CD4-positive, alpha-beta memory T cell (primary cell): ENCODE results near the gene CDC42BPG. TPM values are rescaled to one million over a fixed set of nuclear protein-coding genes. Genes with fewer than 3 reads are reported as not detected.

Experiments used
- CTCF ChIA-PET: fragments of 350-600 bp; sonication (Branson Sonifier 250); formaldehyde crosslinking; loops from one replicate; lab custom pipeline; 2021; ENCODE audit warnings: inconsistent platforms; ENCODE audit not compliant: partially characterized antibody; lab: Charles Lee
- POLR2A ChIA-PET: fragments of 350-600 bp; sonication (Branson Sonifier 250); formaldehyde crosslinking; loops from one replicate; lab custom pipeline; 2021; ENCODE audit not compliant: partially characterized antibody; lab: Charles Lee
- DNase-seq, 5 donors: peaks; one replicate each; pipeline versions ENCODE4 v3.0.0 to v3.0.0-alpha.2; 2020 to 2022; ENCODE audit warnings: mixed read lengths in 1 of 5
- H3K27ac ChIP-seq: one replicate; pipeline ENCODE4 v1.7.0; 2013; ENCODE audit warnings: low read depth, low read length
- H3K27me3 ChIP-seq: 2 replicates; pipeline ENCODE4 v1.7.0; 2013; ENCODE audit warnings: mild to moderate bottlenecking, low read length, moderate library complexity; ENCODE audit not compliant: insufficient read depth
- H3K36me3 ChIP-seq: 2 replicates; pipeline ENCODE4 v1.7.0; 2013; ENCODE audit warnings: mild to moderate bottlenecking, low read length, moderate library complexity; ENCODE audit not compliant: insufficient read depth
- H3K4me1 ChIP-seq: 2 replicates; pipeline ENCODE4 v1.7.0; 2013; ENCODE audit warnings: mild to moderate bottlenecking, low read length, moderate library complexity; ENCODE audit not compliant: insufficient read depth
- H3K4me3 ChIP-seq, 2 donors: one replicate each; pipeline ENCODE4 v1.7.0; 2013; ENCODE audit warnings: low read length in 2 of 2, mild to moderate bottlenecking in 1 of 2
- H3K9me3 ChIP-seq, 2 donors: one replicate each; pipeline ENCODE4 v1.7.0; 2013; ENCODE audit warnings: low read length in 2 of 2, control low read depth in 1 of 2; ENCODE audit not compliant: control insufficient read depth in 1 of 2
- H3K27ac Mint-ChIP-seq, 7 donors: one replicate each; pipeline ENCODE4 v1.8.0; 2020 to 2021; ENCODE audit warnings: mixed read lengths in 7 of 7, mild to moderate bottlenecking in 6 of 7, inconsistent platforms in 3 of 7, moderate library complexity in 3 of 7
- H3K27me3 Mint-ChIP-seq, 2 donors: one replicate each; pipeline ENCODE4 v1.8.0; 2020 to 2021; ENCODE audit warnings: mixed read lengths in 2 of 2
- H3K36me3 Mint-ChIP-seq, 2 donors: one replicate each; pipeline ENCODE4 v1.8.0; 2020 to 2021; ENCODE audit warnings: mixed read lengths in 2 of 2, inconsistent platforms in 1 of 2, mild to moderate bottlenecking in 1 of 2
- H3K4me1 Mint-ChIP-seq, 4 donors: one replicate each; pipeline ENCODE4 v1.8.0; 2020 to 2021; ENCODE audit warnings: mixed read lengths in 4 of 4, mild to moderate bottlenecking in 1 of 4
- H3K4me3 Mint-ChIP-seq, 8 donors: one replicate each; pipeline ENCODE4 v1.8.0; 2020 to 2021; ENCODE audit warnings: mixed read lengths in 8 of 8, mild to moderate bottlenecking in 7 of 8, moderate library complexity in 6 of 8, inconsistent platforms in 3 of 8
- H3K9me3 Mint-ChIP-seq, 8 donors: one replicate each; pipeline ENCODE4 v1.8.0; 2020 to 2021; ENCODE audit warnings: mixed read lengths in 8 of 8, mild to moderate bottlenecking in 5 of 8, inconsistent platforms in 3 of 8, moderate library complexity in 1 of 8
- intact Hi-C: fragments of 100-400 bp; cut with micrococcal nuclease; formaldehyde crosslinking; loops from one replicate; pipeline ENCODE4 v1.15.1; 2023
- polyA plus RNA-seq, 2 donors: library from polyadenylated mRNA; unstranded; fragments of 300-500 nt; fragmentation: Illumina TruSeq; gene quantifications; one replicate each; pipeline ENCODE4 v1.2.3, GENCODE V29; 2021
- total RNA-seq, 2 experiments: library from RNA; stranded (reverse); gene quantifications; one replicate each; pipeline ENCODE4 v1.2.3, GENCODE V29; 2021

The CDC42BPG gene
- total and polyA plus RNA-seq, 4 experiments from 2014 or later = 0.62 to 9.0 (median 6.2) TPM; not detected in 1

- peaks cover 0 to 5% of the 10 kb centered on the region in 2 donors for H3K36me3 Mint-ChIP-seq
- H3K9me3 Mint-ChIP-seq = no peaks in the 10 kb centered on the region
- peaks cover 11 to 30% (median 22%) of the 10 kb centered on the region in 4 donors for H3K4me1 Mint-ChIP-seq
- H3K4me3 ChIP-seq = no peak overlapping the region
- intact Hi-C loops = loop anchor here (5.0 kb wide), 1 partner anchor 41 kb away; the partner anchor contains the start of gene MAP4K2
- POLR2A ChIA-PET = interaction anchor here (1.1 to 28.8 kb wide), 7 partner anchors 8 to 279 kb away, joined by 3 to 2105 read pairs (median 11); partner anchors contain the start of genes ARL2, EHD1, FAU and MRPL49
- peak overlapping the region in 5 of 7 donors; percentile 30 to 88 (median 43) for H3K27ac Mint-ChIP-seq
- H3K27ac ChIP-seq = no peak overlapping the region
- H3K27me3 ChIP-seq = no peaks in the 10 kb centered on the region
- H3K4me1 ChIP-seq = peaks cover 27% of the 10 kb centered on the region
- no peak for DNase-seq
- H3K27me3 Mint-ChIP-seq = no peaks in the 10 kb centered on the region
- CTCF ChIA-PET = interaction anchor here (1.0 to 29.7 kb wide), 3 partner anchors 20 to 99 kb away, joined by 3 to 1245 read pairs (median 252); partner anchors contain the start of genes EHD1 and RASGRP2
- no peaks in the 10 kb centered on the region for H3K36me3 ChIP-seq
- H3K4me3 Mint-ChIP-seq = peak overlapping the region; percentile 29 to 84 (median 70)
- H3K9me3 ChIP-seq = no peaks in the 10 kb centered on the region
Measured at GRCh38 chr11:64842851-64843685, 1.4 kb downstream of the CDC42BPG start.

DNA sequence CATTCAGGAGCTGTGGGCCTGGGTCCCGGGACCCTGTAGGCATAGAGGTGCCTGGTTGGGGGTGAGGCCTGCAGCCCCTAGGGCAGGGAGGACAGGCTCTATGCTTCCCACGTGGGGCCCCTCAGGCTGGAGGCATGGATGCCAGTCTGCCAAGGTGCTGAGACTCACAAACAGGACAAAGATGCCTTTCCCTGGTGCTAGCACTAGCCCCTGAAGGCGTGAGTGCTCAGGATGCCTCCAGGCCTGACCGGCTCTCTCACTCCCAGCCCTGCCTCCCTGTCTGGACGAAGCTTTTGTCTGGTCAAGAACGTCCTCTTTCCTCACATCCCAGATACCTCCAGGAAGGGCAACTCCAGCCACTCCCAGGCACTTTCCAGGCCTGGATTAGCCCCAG lies 2.1 kb downstream of the CDC42BPG start:
- H3K9me3 ChIP-seq = no peaks in the 10 kb centered on the region
- no peak for DNase-seq
- POLR2A ChIA-PET = interaction anchor here (1.6 to 28.8 kb wide), 3 partner anchors 9 to 45 kb away, joined by 4 to 2105 read pairs (median 740); partner anchors contain the start of gene EHD1
- CTCF ChIA-PET = interaction anchor here (7.7 to 29.7 kb wide), 2 partner anchors 21 to 44 kb away, joined by 252 to 1245 read pairs; partner anchors contain the start of gene EHD1
- Mint-ChIP-seq H3K9me3 (no peaks in the 10 kb centered on the region), H3K4me1 (peaks cover 9 to 25% (median 19%) of the 10 kb centered on the region in 4 donors), H3K27ac (no peak overlapping the region), H3K27me3 (no peaks in the 10 kb centered on the region), H3K36me3 (peaks cover 0 to 5% of the 10 kb centered on the region in 2 donors), H3K4me3 (no peak overlapping the region)
- H3K36me3 ChIP-seq = no peaks in the 10 kb centered on the region
- no peak overlapping the region for H3K27ac ChIP-seq
- no peaks in the 10 kb centered on the region for H3K27me3 ChIP-seq
- intact Hi-C loops = loop anchor here (5.0 kb wide), 1 partner anchor 40 kb away; the partner anchor contains the start of gene MAP4K2
- no peak overlapping the region for H3K4me3 ChIP-seq
- peaks cover 21% of the 10 kb centered on the region for H3K4me1 ChIP-seq

- H3K4me1 Mint-ChIP-seq = peaks cover 6 to 21% (median 15%) of the 10 kb centered on the region in 4 donors
- Histone ChIP-seq H3K4me3 (no peak overlapping the region), H3K9me3 (no peaks in the 10 kb centered on the region), H3K36me3 (no peaks in the 10 kb centered on the region), H3K4me1 (peaks cover 15% of the 10 kb centered on the region), H3K27ac (no peak overlapping the region), H3K27me3 (no peaks in the 10 kb centered on the region)
- H3K36me3 Mint-ChIP-seq = peaks cover 0 to 5% of the 10 kb centered on the region in 2 donors
- intact Hi-C loops = loop anchor here (5.0 kb wide), 1 partner anchor 39 kb away; the partner anchor contains the start of gene MAP4K2
- ChIA-PET POLR2A (interaction anchor here (1.6 to 28.8 kb wide), 3 partner anchors 10 to 45 kb away, joined by 4 to 2105 read pairs (median 740); partner anchors contain the start of gene EHD1), CTCF (interaction anchor here (29.7 kb wide), 1 partner anchor 45 kb away, joined by 1245 read pairs; the partner anchor contains the start of gene EHD1)
- no peak overlapping the region for H3K4me3 Mint-ChIP-seq
- no peak overlapping the region for H3K27ac Mint-ChIP-seq
- no peaks in the 10 kb centered on the region for H3K27me3 Mint-ChIP-seq
- DNase-seq = no peak
- no peaks in the 10 kb centered on the region for H3K9me3 Mint-ChIP-seq
Measured at GRCh38 chr11:64841592-64842365, 2.7 kb downstream of the CDC42BPG start.

DNA sequence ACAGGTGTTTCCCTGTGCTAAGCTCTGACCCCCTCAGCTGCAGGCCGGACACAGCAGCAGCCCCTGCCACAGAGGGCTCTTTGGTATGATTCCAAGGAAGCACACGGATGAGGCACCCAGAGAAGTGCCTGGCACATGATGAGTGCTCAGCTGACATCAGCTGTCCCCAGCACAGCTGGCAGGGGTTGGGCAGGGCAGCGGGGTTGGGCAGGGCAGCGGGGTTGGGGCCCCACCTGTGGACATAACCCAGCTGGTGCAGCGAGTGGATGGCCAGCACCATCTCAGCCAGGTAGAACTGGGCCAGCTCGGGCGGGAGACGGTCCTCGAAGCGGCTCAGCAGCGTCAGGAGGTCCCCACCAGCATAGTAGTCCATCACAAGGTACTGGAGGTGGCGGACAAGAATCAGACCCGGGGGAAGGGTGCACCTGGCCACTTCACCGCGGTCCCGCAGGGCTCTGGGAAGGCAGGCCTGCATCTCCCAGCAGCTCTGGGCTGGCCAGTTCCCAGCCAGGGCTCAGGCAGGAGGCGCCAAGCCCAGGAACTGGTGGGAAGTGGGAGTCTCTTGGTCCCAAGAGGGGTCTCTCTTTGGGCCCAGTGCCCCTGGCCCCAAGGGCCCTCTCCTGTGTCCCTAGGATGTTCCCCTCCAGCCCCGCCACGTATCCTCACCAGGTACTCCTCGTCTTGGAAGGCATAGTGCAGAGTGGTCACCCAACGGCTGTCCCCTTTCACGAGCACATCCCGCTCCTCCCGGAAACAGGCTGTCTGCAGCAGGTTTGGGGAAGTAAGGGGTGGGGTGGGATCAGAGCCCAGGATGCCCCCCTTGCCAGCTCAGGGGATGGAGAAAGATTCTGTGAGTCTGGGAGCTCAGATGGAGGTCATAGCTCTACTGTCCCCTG lies 4.3 kb downstream of the CDC42BPG start:
- Mint-ChIP-seq H3K27ac (no peak overlapping the region), H3K4me3 (no peak overlapping the region), H3K4me1 (peaks cover 6 to 20% (median 12%) of the 10 kb centered on the region in 4 donors), H3K9me3 (no peaks in the 10 kb centered on the region), H3K36me3 (peaks cover 0 to 5% of the 10 kb centered on the region in 2 donors), H3K27me3 (no peaks in the 10 kb centered on the region)
- intact Hi-C loops = loop anchor here (5.0 kb wide), 1 partner anchor 38 kb away; the partner anchor contains the start of gene MAP4K2
- ChIA-PET POLR2A (interaction anchor here (1.2 to 1.5 kb wide), 2 partner anchors 9 to 37 kb away, joined by 3 to 5 read pairs; no protein-coding TSS in a partner anchor), CTCF (interaction anchor here (0.8 to 1.6 kb wide), 4 partner anchors 8 to 54 kb away, joined by 3 to 4 read pairs (median 4); no protein-coding TSS in a partner anchor)
- no peaks in the 10 kb centered on the region for H3K9me3 ChIP-seq
- no peak overlapping the region for H3K27ac ChIP-seq
- no peak overlapping the region for H3K4me3 ChIP-seq
- DNase-seq = peak in 1 of 5 donors; percentile 19
- H3K4me1 ChIP-seq = peaks cover 12% of the 10 kb centered on the region
- no peaks in the 10 kb centered on the region for H3K36me3 ChIP-seq
- no peaks in the 10 kb centered on the region for H3K27me3 ChIP-seq

DNA sequence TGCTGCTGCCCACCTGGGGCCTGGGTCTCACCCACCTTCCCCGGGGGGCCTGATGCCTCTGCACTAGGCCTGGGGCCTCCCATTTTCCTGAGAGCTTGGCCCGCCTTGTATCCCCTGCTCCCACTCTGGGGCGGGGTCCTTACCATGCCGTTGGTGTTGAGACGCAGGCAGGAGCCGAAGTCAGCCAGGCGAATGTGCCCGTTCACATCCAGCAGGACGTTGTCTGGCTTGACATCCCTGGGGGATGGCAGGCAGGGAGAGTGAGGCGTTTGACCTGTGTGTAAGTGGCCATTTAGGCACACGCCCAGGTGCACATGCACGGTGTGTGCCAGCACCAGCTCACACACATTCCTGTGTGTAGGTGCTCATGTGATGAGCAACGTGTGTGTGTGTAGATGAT lies 5.1 kb downstream of the CDC42BPG start:
- CTCF ChIA-PET = interaction anchor here (1.2 to 1.6 kb wide), 2 partner anchors 49 to 55 kb away, joined by 3 to 4 read pairs; no protein-coding TSS in a partner anchor
- POLR2A ChIA-PET = interaction anchor here (1.2 to 1.5 kb wide), 2 partner anchors 9 to 38 kb away, joined by 3 to 5 read pairs; no protein-coding TSS in a partner anchor
- DNase-seq = no peak
- Mint-ChIP-seq H3K27me3 (no peaks in the 10 kb centered on the region), H3K27ac (peak overlapping the region in 1 of 7 donors; percentile 47), H3K4me1 (peaks cover 3 to 16% (median 9%) of the 10 kb centered on the region in 4 donors), H3K4me3 (no peak overlapping the region), H3K9me3 (no peaks in the 10 kb centered on the region), H3K36me3 (peaks cover 0 to 5% of the 10 kb centered on the region in 2 donors)
- no peaks in the 10 kb centered on the region for H3K27me3 ChIP-seq
- H3K4me3 ChIP-seq = no peak overlapping the region
- H3K36me3 ChIP-seq = no peaks in the 10 kb centered on the region
- H3K27ac ChIP-seq = no peak overlapping the region
- intact Hi-C loops = no loop called here
- H3K9me3 ChIP-seq = no peaks in the 10 kb centered on the region
- H3K4me1 ChIP-seq = peaks cover 8% of the 10 kb centered on the region
